ENCODE results near the gene H2AZ2.
"Not testable (repeated sequence)": the region's sequence is repeated elsewhere in the genome, so short reads cannot be mapped to it uniquely, and the experiment has no call there.

H2AZ2 gene

GRCh38 chr7:44847920-44848634, at the start of gene H2AZ2:
H2AZ2 (minus strand) TSS chr7:44848087; CDS start chr7:44847971, 116 bp downstream.
- peak; percentile 99 for DNase-seq

- DNase-seq, result no peak
Observed at GRCh38 chr7:44897309-44897708, 49.4 kb upstream of the H2AZ2 start.

- no peak for DNase-seq
Observed at GRCh38 chr7:44894888-44895580, 47.1 kb upstream of the H2AZ2 start.

- no peak for DNase-seq
Observed at GRCh38 chr7:44893710-44894234, 45.9 kb upstream of the H2AZ2 start.

GRCh38 chr7:44891791-44892190, 43.9 kb upstream of the H2AZ2 start:
- DNase-seq, result no peak

GRCh38 chr7:44891372-44891771, 43.5 kb upstream of the H2AZ2 start:
- no peak for DNase-seq

GRCh38 chr7:44889086-44889781, 41.3 kb upstream of the H2AZ2 start:
- no peak for DNase-seq

- DNase-seq, result no peak
Observed at GRCh38 chr7:44887293-44887692, 39.4 kb upstream of the H2AZ2 start.

GRCh38 chr7:44885394-44886317, 37.8 kb upstream of the H2AZ2 start, which contains the start of gene PURB:
PURB (minus strand) TSS chr7:44885530; CDS start chr7:44885348, 182 bp downstream.
- peak; percentile 46 to 89 for DNase-seq

- no peak for DNase-seq
Observed at GRCh38 chr7:44884621-44885393, 36.9 kb upstream of the H2AZ2 start.

- no peak for DNase-seq
Observed at GRCh38 chr7:44883961-44884620, 36.2 kb upstream of the H2AZ2 start.

GRCh38 chr7:44882899-44883298, 35.0 kb upstream of the H2AZ2 start:
- no peak for DNase-seq

- DNase-seq, result no peak
Observed at GRCh38 chr7:44881610-44882009, 33.7 kb upstream of the H2AZ2 start.

- DNase-seq, result no peak
Observed at GRCh38 chr7:44881066-44881600, 33.2 kb upstream of the H2AZ2 start.

- DNase-seq, result no peak
Observed at GRCh38 chr7:44880317-44881018, 32.6 kb upstream of the H2AZ2 start.

- no peak for DNase-seq
Observed at GRCh38 chr7:44876393-44876792, 28.5 kb upstream of the H2AZ2 start.

- DNase-seq, result no peak
Observed at GRCh38 chr7:44875241-44875640, 27.4 kb upstream of the H2AZ2 start.

- no peak for DNase-seq
Observed at GRCh38 chr7:44872787-44873186, 24.9 kb upstream of the H2AZ2 start.

- DNase-seq, result not testable (repeated sequence)
Observed at GRCh38 chr7:44871918-44872317, 24.0 kb upstream of the H2AZ2 start.

- DNase-seq, result not testable (repeated sequence)
Observed at GRCh38 chr7:44870780-44871179, 22.9 kb upstream of the H2AZ2 start.

Measured in NCI-H187 (cell line).